Body of pancreas (tissue), 4 donors: ENCODE results near the gene TTC27. TPM values are rescaled to one million over a fixed set of nuclear protein-coding genes. Genes with fewer than 3 reads are reported as not detected.

Experiments
- ATAC-seq: fragments of 150-250 bp; one replicate; pipeline ENCODE4 v1.9.1; 2016
- DNase-seq, 4 donors: peaks; one replicate each; pipeline ENCODE4 v3.0.0-alpha.2; 2019
- H3K27ac ChIP-seq, 4 donors: fragments of 200-600 bp; sonication (generic); 1 replicate in 3 of 4; 2 replicates in 1 of 4; pipeline versions ENCODE4 v1.5.1 to v1.6.1; 2016 to 2019; ENCODE audit warnings: mild to moderate bottlenecking in 1 of 4, mixed read lengths in 1 of 4, moderate library complexity in 1 of 4
- H3K27me3 ChIP-seq, 2 donors: fragments of 200-600 bp; sonication (generic); one replicate each; pipeline ENCODE4 v1.6.0; 2016; ENCODE audit warnings: mild to moderate bottlenecking in 1 of 2
- H3K36me3 ChIP-seq, 2 donors: fragments of 200-600 bp; sonication (generic); replicated peaks in 1 of 2; 2 replicates each; pipeline ENCODE4 v1.5.1; 2016; ENCODE audit warnings: low read depth in 2 of 2; ENCODE audit not compliant: insufficient read depth in 1 of 2
- H3K4me1 ChIP-seq: fragments of 200-600 bp; sonication (generic); one replicate; pipeline ENCODE4 v1.6.0; 2016
- H3K4me3 ChIP-seq, 2 donors: fragments of 200-600 bp; sonication (generic); 1 replicate in 1 of 2; 2 replicates in 1 of 2; pipeline ENCODE4 v1.5.1; 2016 to 2019
- H3K9me3 ChIP-seq, 3 donors: fragments of 200-600 bp; sonication (generic); 1 replicate in 2 of 3; 2 replicates in 1 of 3; pipeline ENCODE4 v1.5.1; 2016
- POLR2A ChIP-seq, 3 donors: fragments of 450-650 bp; IDR thresholded peaks; one replicate each; pipeline ENCODE4 v1.6.1; 2016; ENCODE audit warnings: antibody characterized with exemption in 3 of 3, mild to moderate bottlenecking in 2 of 3
- WGBS, 2 donors: methylation state at CpG; one replicate each; pipeline ENCODE4 v1.1.5; 2017; 5-methylcytosine and 5-hydroxymethylcytosine counted together
- intact Hi-C: fragments of 100-400 bp; cut with DNase I; formaldehyde crosslinking; loops from one replicate; pipeline ENCODE4 v1.15.1; 2023
- total RNA-seq, 2 donors: library from RNA; depleted of rRNA; stranded (reverse); fragments of >200 nt; gene quantifications; one replicate each; pipeline ENCODE4 v1.1.0, GENCODE V29; 2016
- TF ChIP-seq, protein P1 (sequence below), 7 experiments: fragments of 450-650 bp in 4 of 7; fragments of 200-600 bp in 3 of 7; sonication (generic) in 3 of 7; IDR thresholded peaks; one replicate each; pipeline ENCODE4 v1.5.1; 2016 to 2019; ENCODE audit warnings: antibody characterized with exemption in 7 of 7

Gene TTC27
- total RNA-seq, 2 donors from 2014 or later: 5.6 to 9.3 TPM

DNA sequence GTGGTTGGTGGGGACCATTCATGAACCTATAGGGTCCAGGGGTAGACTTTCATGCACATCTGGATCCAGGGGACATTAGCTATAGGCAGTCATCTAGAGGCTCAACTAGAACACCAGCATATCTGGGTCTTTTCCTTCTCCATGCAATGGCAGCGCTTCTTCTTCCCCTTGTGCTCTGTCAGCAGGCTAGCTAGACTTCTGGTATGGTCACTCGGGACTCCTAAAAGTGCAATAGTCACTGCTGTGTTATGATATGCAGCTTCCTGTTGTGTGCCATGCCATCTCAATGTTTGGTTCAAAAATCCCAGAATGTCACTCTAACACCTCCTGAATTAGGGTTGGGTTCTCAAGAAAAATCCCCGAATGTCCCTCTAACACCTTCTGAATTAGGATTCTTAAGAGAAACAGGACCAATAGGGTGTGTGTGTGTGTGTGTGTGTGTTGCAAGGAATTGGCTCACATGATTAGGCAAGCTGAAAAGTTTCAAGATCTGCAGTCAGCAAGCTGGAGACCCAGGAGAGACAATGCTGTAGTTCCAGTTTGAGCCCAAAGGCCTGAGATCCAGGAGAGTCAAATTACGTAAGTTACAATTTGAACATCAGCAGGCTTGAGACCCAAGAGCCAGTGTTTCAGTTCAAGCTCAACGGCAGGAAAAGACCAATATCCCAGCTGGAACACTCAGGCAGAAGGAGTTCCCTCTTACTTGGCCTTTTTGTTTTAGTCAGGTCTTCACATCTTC, 221.8 kb downstream of the TTC27 start:
- DNase-seq: no peak
- H3K36me3 ChIP-seq: no peaks in the 10 kb centered on the region
- H3K9me3 ChIP-seq: no peaks in the 10 kb centered on the region
- 77 to 85% methylated on average over 5 of the region's 5 CpGs for WGBS, 2 donors
- no peaks in the 10 kb centered on the region for H3K27me3 ChIP-seq
- no peak for ATAC-seq
- no peak overlapping the region for H3K27ac ChIP-seq
- no peaks in the 10 kb centered on the region for H3K4me1 ChIP-seq
- no peak overlapping the region for H3K4me3 ChIP-seq
- TF ChIP-seq POLR2A (IDR thresholded peaks at IDR 0.05): no peak
- TF ChIP-seq, protein P1, sequence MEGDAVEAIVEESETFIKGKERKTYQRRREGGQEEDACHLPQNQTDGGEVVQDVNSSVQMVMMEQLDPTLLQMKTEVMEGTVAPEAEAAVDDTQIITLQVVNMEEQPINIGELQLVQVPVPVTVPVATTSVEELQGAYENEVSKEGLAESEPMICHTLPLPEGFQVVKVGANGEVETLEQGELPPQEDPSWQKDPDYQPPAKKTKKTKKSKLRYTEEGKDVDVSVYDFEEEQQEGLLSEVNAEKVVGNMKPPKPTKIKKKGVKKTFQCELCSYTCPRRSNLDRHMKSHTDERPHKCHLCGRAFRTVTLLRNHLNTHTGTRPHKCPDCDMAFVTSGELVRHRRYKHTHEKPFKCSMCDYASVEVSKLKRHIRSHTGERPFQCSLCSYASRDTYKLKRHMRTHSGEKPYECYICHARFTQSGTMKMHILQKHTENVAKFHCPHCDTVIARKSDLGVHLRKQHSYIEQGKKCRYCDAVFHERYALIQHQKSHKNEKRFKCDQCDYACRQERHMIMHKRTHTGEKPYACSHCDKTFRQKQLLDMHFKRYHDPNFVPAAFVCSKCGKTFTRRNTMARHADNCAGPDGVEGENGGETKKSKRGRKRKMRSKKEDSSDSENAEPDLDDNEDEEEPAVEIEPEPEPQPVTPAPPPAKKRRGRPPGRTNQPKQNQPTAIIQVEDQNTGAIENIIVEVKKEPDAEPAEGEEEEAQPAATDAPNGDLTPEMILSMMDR (IDR thresholded peaks at IDR 0.05): no peak
- intact Hi-C loops: no loop called here

DNA sequence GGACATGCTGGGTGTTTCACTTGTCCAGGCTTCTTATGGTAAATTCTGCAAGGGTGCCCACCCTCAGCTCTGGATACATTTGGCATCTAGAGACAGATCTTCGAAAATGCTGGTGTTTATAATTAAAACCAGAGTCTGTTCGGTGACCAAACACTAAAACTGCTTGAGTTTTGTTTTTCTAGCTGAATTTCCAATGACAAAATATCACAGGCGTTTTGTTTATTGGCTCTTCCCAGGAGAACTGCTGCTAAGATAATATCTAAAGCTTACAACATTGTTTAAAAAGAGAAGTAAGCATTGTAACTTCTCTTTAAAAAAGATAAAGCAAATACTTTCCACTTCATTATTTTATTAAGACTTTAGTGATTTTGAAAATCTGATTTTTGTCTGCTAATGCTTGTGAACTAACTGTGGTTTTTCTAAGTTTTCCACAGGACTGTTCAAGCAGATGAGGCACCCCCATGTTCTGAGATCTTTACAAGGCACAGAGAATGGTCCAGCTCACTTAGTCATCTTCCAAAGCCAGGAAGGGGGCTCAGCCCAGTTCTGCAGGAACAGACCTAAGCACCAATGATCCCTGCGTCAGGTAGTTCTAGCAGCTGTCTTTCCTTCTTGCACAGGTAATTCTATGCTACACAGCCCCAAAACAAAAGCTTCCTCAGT, 224.1 kb downstream of the TTC27 start:
- H3K27me3 ChIP-seq: no peaks in the 10 kb centered on the region
- 53 to 62% methylated on average over 4 of the region's 4 CpGs for WGBS, 2 donors
- H3K36me3 ChIP-seq: no peaks in the 10 kb centered on the region
- ATAC-seq (no peak), DNase-seq (no peak)
- no peak overlapping the region for H3K27ac ChIP-seq
- no peaks in the 10 kb centered on the region for H3K4me1 ChIP-seq
- TF ChIP-seq POLR2A (IDR thresholded peaks at IDR 0.05): no peak
- TF ChIP-seq, protein P1 (IDR thresholded peaks at IDR 0.05): no peak
- intact Hi-C loops: no loop called here
- H3K4me3 ChIP-seq: no peak overlapping the region
- no peaks in the 10 kb centered on the region for H3K9me3 ChIP-seq

DNA sequence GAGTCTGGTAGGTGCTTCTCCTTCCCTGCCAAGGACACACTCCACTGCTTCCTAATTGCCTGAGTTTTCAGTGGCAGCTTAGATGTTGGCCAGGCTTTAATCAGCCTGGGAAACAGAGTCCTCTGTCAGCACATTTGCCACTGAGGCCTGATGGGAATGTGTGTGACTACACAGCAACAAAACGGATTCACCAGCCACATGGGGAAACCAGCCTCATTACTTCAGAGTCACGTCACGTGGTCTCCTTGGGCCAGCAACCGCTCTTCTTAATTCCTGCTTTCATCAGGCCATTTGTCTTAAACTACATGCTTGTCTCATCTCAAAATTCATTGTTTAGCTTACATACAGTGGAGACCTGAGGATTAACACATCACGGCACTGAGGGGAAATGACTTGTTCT, 225.0 kb downstream of the TTC27 start:
- Histone ChIP-seq H3K4me1 (no peaks in the 10 kb centered on the region), H3K4me3 (no peak overlapping the region), H3K36me3 (no peaks in the 10 kb centered on the region), H3K9me3 (no peaks in the 10 kb centered on the region), H3K27me3 (no peaks in the 10 kb centered on the region), H3K27ac (no peak overlapping the region)
- intact Hi-C loops: no loop called here
- TF ChIP-seq POLR2A (IDR thresholded peaks at IDR 0.05): no peak
- TF ChIP-seq, protein P1 (IDR thresholded peaks at IDR 0.05): no peak
- DNase-seq (no peak), ATAC-seq (no peak)
- 86 to 92% methylated on average over 5 of the region's 5 CpGs for WGBS, 2 donors

DNA sequence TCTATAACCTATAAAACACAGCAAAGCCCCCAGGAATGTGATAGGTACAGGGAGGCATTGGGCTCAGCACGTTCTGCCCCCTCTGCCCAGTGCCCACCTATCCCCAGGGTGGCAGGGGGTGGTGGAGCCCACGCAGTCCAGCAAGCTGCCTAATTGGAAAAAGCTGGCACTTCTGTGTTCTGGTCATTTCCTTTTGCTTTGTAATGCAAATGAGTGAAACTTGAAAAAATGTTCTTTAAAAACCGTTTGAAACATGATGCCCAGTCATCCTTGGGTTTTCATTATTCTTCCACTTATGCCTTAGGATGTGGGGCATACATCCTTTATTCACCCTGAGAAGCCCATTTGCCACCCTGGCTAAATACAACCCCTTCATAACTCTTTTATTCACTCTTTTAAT, 229.0 kb downstream of the TTC27 start:
- Histone ChIP-seq H3K36me3 (no peaks in the 10 kb centered on the region), H3K4me3 (no peak overlapping the region), H3K27ac (no peak overlapping the region), H3K27me3 (no peaks in the 10 kb centered on the region), H3K9me3 (no peaks in the 10 kb centered on the region), H3K4me1 (no peaks in the 10 kb centered on the region)
- WGBS, 2 donors: 37 to 47% methylated on average over 3 of the region's 3 CpGs
- TF ChIP-seq, protein P1 (IDR thresholded peaks at IDR 0.05): no peak
- DNase-seq (no peak), ATAC-seq (no peak)
- intact Hi-C loops: no loop called here

DNA sequence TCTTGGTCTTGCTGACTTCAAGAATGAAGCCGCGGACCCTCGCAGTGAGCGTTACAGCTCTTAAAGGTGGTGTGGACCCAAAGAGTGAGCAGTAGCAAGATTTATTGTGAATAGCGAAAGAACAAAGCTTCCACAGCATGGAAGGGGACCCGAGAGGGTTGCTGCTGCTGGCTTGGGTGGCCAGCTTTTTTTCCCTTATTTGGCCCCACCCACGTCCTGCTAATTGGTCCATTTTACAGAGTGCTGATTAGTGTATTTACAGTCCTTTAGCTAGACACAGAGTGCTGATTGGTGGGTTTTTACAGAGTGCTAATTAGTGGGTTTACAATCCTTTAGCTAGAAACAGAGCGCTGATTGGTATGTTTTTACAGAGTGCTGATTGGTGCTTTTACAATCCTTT, 230.9 kb downstream of the TTC27 start:
- DNase-seq (no peak), ATAC-seq (no peak)
- Histone ChIP-seq H3K4me3 (no peak overlapping the region), H3K27ac (no peak overlapping the region), H3K36me3 (no peaks in the 10 kb centered on the region), H3K27me3 (no peaks in the 10 kb centered on the region), H3K4me1 (no peaks in the 10 kb centered on the region), H3K9me3 (no peaks in the 10 kb centered on the region)
- TF ChIP-seq POLR2A (IDR thresholded peaks at IDR 0.05): no peak
- TF ChIP-seq, protein P1 (IDR thresholded peaks at IDR 0.05): no peak
- intact Hi-C loops: no loop called here
- WGBS, 2 donors: 83 to 93% methylated on average over 8 of the region's 8 CpGs
